RWPE2 (cell line): Measurements from ENCODE around the gene IGFBP7.

ENCODE experiments used
- ATAC-seq: fragments of 200-7000 bp; cut with Tn5 transposase; 3 replicates; pipeline ENCODE4 v1.9.1; 2021; ENCODE audit warnings: low read depth
- DNase-seq: peaks from one replicate; pipeline ENCODE4 v3.0.0-alpha.2; 2020; ENCODE audit warnings: low spot score
- H3K27ac ChIP-seq: fragments of 450-650 bp; 2 replicates; pipeline ENCODE4 v1.5.1; 2017; ENCODE audit warnings: mild to moderate bottlenecking; ENCODE audit not compliant: poor library complexity, severe bottlenecking
- H3K27me3 ChIP-seq: fragments of 250-450 bp; sonication (Bioruptor Pico); 2 replicates; pipeline ENCODE4 v1.5.1; 2021; ENCODE audit warnings: mild to moderate bottlenecking, moderate library complexity; ENCODE audit not compliant: insufficient read depth, poor library complexity, severe bottlenecking
- H3K36me3 ChIP-seq: fragments of 250-450 bp; sonication (Bioruptor Pico); 2 replicates; pipeline ENCODE4 v1.5.1; 2020; ENCODE audit warnings: low read depth, mild to moderate bottlenecking, moderate library complexity
- H3K4me1 ChIP-seq: fragments of 250-450 bp; sonication (Bioruptor Pico); 2 replicates; pipeline ENCODE4 v1.5.1; 2021; ENCODE audit warnings: mild to moderate bottlenecking, moderate library complexity; ENCODE audit not compliant: insufficient read depth, poor library complexity, severe bottlenecking
- H3K4me3 ChIP-seq: fragments of 250-450 bp; sonication (Bioruptor Pico); 2 replicates; pipeline ENCODE4 v1.5.1; 2021; ENCODE audit warnings: mild to moderate bottlenecking, moderate library complexity; ENCODE audit not compliant: severe bottlenecking
- H3K9me3 ChIP-seq: fragments of 250-450 bp; sonication (Bioruptor Pico); 2 replicates; pipeline ENCODE4 v1.5.1; 2021; ENCODE audit warnings: mild to moderate bottlenecking, moderate library complexity; ENCODE audit not compliant: severe bottlenecking
- CTCF ChIP-seq: fragments of 450-650 bp; IDR thresholded peaks from one replicate; pipeline ENCODE4 v1.5.1; 2017; ENCODE audit warnings: mild to moderate bottlenecking, moderate library complexity; ENCODE audit not compliant: poor library complexity, severe bottlenecking

IGFBP7 gene

GRCh38 chr4:56990109-56990905, 119.9 kb downstream of the IGFBP7 start:
- H3K36me3 ChIP-seq: peaks cover 90% of the 10 kb centered on the region
- no peak overlapping the region for H3K27ac ChIP-seq
- DNase-seq (no peak), ATAC-seq (no peak)
- no peaks in the 10 kb centered on the region for H3K27me3 ChIP-seq
- TF ChIP-seq CTCF: no peak
- H3K4me3 ChIP-seq: no peak overlapping the region
- no peaks in the 10 kb centered on the region for H3K4me1 ChIP-seq
- H3K9me3 ChIP-seq: no peaks in the 10 kb centered on the region

- no peaks in the 10 kb centered on the region for H3K27me3 ChIP-seq
- no peak overlapping the region for H3K27ac ChIP-seq
- peaks cover 72% of the 10 kb centered on the region for H3K36me3 ChIP-seq
- H3K4me3 ChIP-seq: no peak overlapping the region
- DNase-seq (no peak), ATAC-seq (no peak)
- H3K4me1 ChIP-seq: peaks cover under 1% of the 10 kb centered on the region
- TF ChIP-seq CTCF: no peak
- H3K9me3 ChIP-seq: no peaks in the 10 kb centered on the region
These were observed 123.2 kb downstream of the IGFBP7 start for GRCh38 chr4:56986952-56987351.

GRCh38 chr4:56986192-56986591, 124.0 kb downstream of the IGFBP7 start:
- ATAC-seq (no peak), DNase-seq (no peak)
- H3K9me3 ChIP-seq: no peaks in the 10 kb centered on the region
- peaks cover 70% of the 10 kb centered on the region for H3K36me3 ChIP-seq
- peaks cover 8% of the 10 kb centered on the region for H3K4me1 ChIP-seq
- no peak overlapping the region for H3K4me3 ChIP-seq
- H3K27ac ChIP-seq: no peak overlapping the region
- no peaks in the 10 kb centered on the region for H3K27me3 ChIP-seq
- TF ChIP-seq CTCF: no peak

- no peak for TF ChIP-seq CTCF
- no peak overlapping the region for H3K27ac ChIP-seq
These were observed 128.4 kb downstream of the IGFBP7 start for GRCh38 chr4:56981795-56982201.

More at GRCh38 chr4:56981795-56982201, 128.4 kb downstream of the IGFBP7 start:
- Histone ChIP-seq H3K9me3 (no peaks in the 10 kb centered on the region), H3K27me3 (no peaks in the 10 kb centered on the region), H3K4me1 (peaks cover 10% of the 10 kb centered on the region), H3K4me3 (no peak overlapping the region), H3K36me3 (peaks cover 40% of the 10 kb centered on the region)
- ATAC-seq (no peak), DNase-seq (no peak)
